Measurements from ENCODE around the gene TRPC6. TPM values are rescaled to one million over a fixed set of nuclear protein-coding genes. Genes with fewer than 3 reads are reported as not detected.

The TRPC6 gene
- total RNA-seq, 4 donors from 2014 or later: 0.29 to 27.5 (median 3.9) TPM

DNA sequence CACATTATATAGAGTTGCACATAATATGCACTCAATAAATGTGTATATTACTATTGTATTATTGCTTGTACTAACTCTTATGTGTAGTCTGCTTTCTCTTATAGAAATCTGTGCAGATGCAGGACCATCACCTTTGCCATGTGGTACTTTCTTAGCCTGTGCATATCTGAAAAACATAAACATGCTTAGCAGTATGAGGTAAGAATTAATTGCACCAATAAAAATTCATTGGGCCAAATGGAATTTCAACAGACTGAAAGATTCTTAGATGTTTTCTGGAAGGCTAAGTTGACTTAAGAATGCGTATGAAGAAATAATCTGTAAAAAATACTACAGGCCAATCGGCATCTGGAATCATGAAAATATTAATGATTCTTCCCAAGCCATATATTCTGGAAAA, 55.3 kb downstream of the TRPC6 start:
- intact Hi-C loops (cut with DNase I; ENCODE audit: low total_unique reads): no loop called here
- Histone ChIP-seq H3K27me3 (no peaks in the 10 kb centered on the region), H3K4me1 (no peaks in the 10 kb centered on the region), H3K36me3 (no peaks in the 10 kb centered on the region), H3K9me3 (no peaks in the 10 kb centered on the region), H3K4me3 (no peak overlapping the region), H3K27ac (no peak overlapping the region)
- TF ChIP-seq, protein P1, sequence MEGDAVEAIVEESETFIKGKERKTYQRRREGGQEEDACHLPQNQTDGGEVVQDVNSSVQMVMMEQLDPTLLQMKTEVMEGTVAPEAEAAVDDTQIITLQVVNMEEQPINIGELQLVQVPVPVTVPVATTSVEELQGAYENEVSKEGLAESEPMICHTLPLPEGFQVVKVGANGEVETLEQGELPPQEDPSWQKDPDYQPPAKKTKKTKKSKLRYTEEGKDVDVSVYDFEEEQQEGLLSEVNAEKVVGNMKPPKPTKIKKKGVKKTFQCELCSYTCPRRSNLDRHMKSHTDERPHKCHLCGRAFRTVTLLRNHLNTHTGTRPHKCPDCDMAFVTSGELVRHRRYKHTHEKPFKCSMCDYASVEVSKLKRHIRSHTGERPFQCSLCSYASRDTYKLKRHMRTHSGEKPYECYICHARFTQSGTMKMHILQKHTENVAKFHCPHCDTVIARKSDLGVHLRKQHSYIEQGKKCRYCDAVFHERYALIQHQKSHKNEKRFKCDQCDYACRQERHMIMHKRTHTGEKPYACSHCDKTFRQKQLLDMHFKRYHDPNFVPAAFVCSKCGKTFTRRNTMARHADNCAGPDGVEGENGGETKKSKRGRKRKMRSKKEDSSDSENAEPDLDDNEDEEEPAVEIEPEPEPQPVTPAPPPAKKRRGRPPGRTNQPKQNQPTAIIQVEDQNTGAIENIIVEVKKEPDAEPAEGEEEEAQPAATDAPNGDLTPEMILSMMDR (IDR thresholded peaks at IDR 0.05): no peak
- no peak for TF ChIP-seq POLR2A (IDR thresholded peaks at IDR 0.05)
- DNase-seq: no peak

DNA sequence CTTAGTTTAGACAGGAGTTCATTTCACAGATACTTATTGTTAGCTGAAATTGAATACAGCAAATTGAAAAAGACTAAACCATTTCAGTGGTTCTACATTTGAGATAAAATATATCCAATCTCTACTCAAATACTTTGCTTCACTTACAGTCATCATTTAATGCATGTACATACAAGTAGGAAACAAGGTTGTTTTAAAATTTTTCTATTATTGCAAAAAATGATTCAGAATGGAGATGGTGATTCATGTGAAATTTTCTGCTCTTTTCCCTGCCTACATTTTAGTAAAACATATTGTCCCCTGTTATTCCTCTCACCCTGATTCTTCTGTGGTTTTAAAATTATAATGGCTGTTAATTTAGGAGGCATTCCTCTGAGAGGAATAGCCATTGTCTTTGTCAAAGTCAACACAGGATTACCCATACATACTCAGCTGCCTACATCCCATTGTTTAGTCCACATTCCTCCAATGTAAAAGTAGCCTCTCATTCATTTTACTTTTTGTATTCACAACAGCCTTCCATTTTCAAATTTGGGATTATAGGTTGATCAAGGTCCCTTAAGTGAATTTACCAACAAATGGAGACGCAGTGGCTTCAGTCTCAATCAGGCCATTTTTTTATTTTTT, 60.1 kb downstream of the TRPC6 start:
- Histone ChIP-seq H3K4me1 (no peaks in the 10 kb centered on the region), H3K4me3 (no peak overlapping the region), H3K9me3 (no peaks in the 10 kb centered on the region), H3K27ac (no peak overlapping the region), H3K27me3 (no peaks in the 10 kb centered on the region), H3K36me3 (no peaks in the 10 kb centered on the region)
- intact Hi-C loops (cut with DNase I; ENCODE audit: low total_unique reads): no loop called here
- no peak for DNase-seq
- TF ChIP-seq POLR2A (IDR thresholded peaks at IDR 0.05): no peak
- TF ChIP-seq, protein P1 (IDR thresholded peaks at IDR 0.05): no peak

DNA sequence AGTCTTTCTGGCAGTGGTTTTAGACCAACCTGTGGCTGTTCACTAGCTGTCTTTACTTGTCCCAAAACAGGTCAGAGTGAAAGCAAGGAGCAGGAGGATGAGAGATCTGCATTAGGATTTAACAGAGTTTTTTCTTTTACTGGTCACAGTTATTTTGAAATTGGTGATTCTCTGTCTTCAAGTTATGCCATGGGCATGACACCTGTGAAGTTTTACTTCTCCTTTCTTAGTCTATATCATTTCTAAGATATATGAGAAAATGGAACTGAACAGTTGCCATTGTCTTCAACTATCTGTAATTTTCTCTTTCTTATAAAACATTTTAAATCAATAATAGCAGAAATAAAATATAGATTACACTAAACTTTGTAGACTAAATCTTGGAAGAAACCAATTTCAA, 60.6 kb downstream of the TRPC6 start:
- intact Hi-C loops (cut with DNase I; ENCODE audit: low total_unique reads): no loop called here
- no peaks in the 10 kb centered on the region for H3K9me3 ChIP-seq
- H3K27ac ChIP-seq: no peak overlapping the region
- no peaks in the 10 kb centered on the region for H3K27me3 ChIP-seq
- no peak overlapping the region for H3K4me3 ChIP-seq
- TF ChIP-seq, protein P1 (IDR thresholded peaks at IDR 0.05): no peak
- TF ChIP-seq POLR2A (IDR thresholded peaks at IDR 0.05): no peak
- DNase-seq: no peak
- H3K36me3 ChIP-seq: no peaks in the 10 kb centered on the region
- no peaks in the 10 kb centered on the region for H3K4me1 ChIP-seq

DNA sequence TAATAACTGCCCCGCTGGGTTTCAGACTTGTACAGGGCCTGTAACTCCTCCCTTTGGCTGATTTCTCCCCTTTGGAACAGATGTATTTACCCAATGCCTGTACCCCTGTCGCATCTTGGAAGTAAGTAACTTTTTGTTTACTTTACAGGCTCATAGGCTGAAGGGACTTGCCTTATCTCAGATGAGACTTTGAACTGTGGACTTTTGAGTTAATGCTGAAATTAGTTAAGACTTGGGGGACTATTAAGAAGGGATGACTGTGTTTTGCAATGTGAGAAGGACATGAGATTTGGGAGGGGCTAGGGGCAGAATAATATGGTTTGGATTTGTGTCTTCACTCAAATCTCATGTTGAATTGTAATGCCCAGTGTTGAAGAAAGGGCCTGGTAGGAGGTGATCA, 62.0 kb downstream of the TRPC6 start:
- DNase-seq: no peak
- intact Hi-C loops (cut with DNase I; ENCODE audit: low total_unique reads): no loop called here
- no peak for TF ChIP-seq POLR2A (IDR thresholded peaks at IDR 0.05)
- TF ChIP-seq, protein P1 (IDR thresholded peaks at IDR 0.05): no peak

DNA sequence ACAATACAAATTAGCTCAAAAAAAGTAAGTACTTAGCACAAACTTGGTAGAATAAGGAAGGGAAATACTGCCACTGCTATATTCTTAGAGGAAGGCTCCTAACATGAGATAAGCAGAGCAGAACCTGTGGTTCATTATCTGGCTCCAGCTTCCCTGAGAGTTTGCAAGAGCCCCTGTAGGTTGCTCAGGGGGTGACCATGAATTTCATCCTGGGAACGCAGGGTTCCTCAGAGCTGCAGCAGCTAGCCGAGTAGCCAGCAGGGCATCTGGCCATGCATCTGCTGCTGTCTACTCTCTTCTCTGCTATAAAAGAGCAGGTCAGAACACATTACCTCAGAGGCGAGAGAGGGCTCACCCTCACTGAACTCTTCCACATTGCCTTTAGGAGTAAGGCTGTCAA, 67.3 kb downstream of the TRPC6 start:
- no peaks in the 10 kb centered on the region for H3K9me3 ChIP-seq
- intact Hi-C loops (cut with DNase I; ENCODE audit: low total_unique reads): no loop called here
- H3K4me3 ChIP-seq: no peak overlapping the region
- TF ChIP-seq, protein P1 (IDR thresholded peaks at IDR 0.05): no peak
- TF ChIP-seq POLR2A (IDR thresholded peaks at IDR 0.05): no peak
- H3K27me3 ChIP-seq: no peaks in the 10 kb centered on the region
- no peak for DNase-seq
- H3K4me1 ChIP-seq: no peaks in the 10 kb centered on the region
- no peak overlapping the region for H3K27ac ChIP-seq
- H3K36me3 ChIP-seq: no peaks in the 10 kb centered on the region

More for the DNA sequence above, 62.0 kb downstream of the TRPC6 start:
- Histone ChIP-seq H3K36me3 (no peaks in the 10 kb centered on the region), H3K4me3 (no peak overlapping the region), H3K4me1 (no peaks in the 10 kb centered on the region), H3K9me3 (no peaks in the 10 kb centered on the region), H3K27me3 (no peaks in the 10 kb centered on the region), H3K27ac (no peak overlapping the region)
